Measurements from ENCODE around the gene DMXL1.

Gene DMXL1

GRCh38 chr5:119291056-119291455 lies 220.2 kb downstream of the DMXL1 start:
- no peak for DNase-seq (ENCODE audit: low read depth)

- DNase-seq (ENCODE audit: low read depth), result no peak
Observed at GRCh38 chr5:119291877-119292276, 221.0 kb downstream of the DMXL1 start.

- no peak for DNase-seq (ENCODE audit: low read depth)
Observed at GRCh38 chr5:119292701-119293515, 222.0 kb downstream of the DMXL1 start.

- DNase-seq (ENCODE audit: low read depth), result no peak
Observed at GRCh38 chr5:119293516-119293829, 222.6 kb downstream of the DMXL1 start.

All from activated T-cell treated with anti-CD3 and anti-CD28 coated beads for 48 hours (primary cell).